Panc1 (cell line): ENCODE data around the gene TNFAIP8L3.

Experiments
- CTCF ChIP-seq: fragments of 450-650 bp; IDR thresholded peaks from 2 replicates; pipeline ENCODE4 v1.5.1; 2017; ENCODE audit warnings: mild to moderate bottlenecking
- POLR2AphosphoS5 ChIP-seq: IDR thresholded peaks from 2 replicates; pipeline ENCODE4 v1.6.1; 2012; ENCODE audit warnings: mild to moderate bottlenecking, low read depth, low read length, moderate library complexity
- SIN3A ChIP-seq: IDR thresholded peaks from 2 replicates; pipeline ENCODE4 v1.6.1; 2012; ENCODE audit warnings: low read depth, mild to moderate bottlenecking, low read length, moderate library complexity, borderline replicate concordance; ENCODE audit not compliant: insufficient read depth
- TCF7L2 ChIP-seq: IDR thresholded peaks from 2 replicates; pipeline ENCODE4 v1.6.1; 2011; ENCODE audit warnings: mild to moderate bottlenecking, low read depth, low read length, inconsistent platforms

GRCh38 chr15:51075826-51076523, 18.7 kb downstream of the TNFAIP8L3 start:
- no peak for TF ChIP-seq CTCF
- TF ChIP-seq POLR2AphosphoS5: no peak
- no peak for TF ChIP-seq SIN3A
- no peak for TF ChIP-seq TCF7L2
